GM23338 (cell line): ENCODE data around the gene AFTPH.

Experiments used
- CREB1 ChIP-seq: fragments of 250-450 bp; sonication (Bioruptor Pico); IDR thresholded peaks from 2 replicates; pipeline ENCODE4 v1.5.0; 2020; ENCODE audit warnings: low read depth, mild to moderate bottlenecking, moderate library complexity
- CTCF ChIP-seq, 2 experiments: fragments of 200-600 bp in 1 of 2; sonication (generic) in 1 of 2; conservative IDR thresholded peaks; 2 replicates each; pipeline versions ENCODE4 v1.5.1 to v1.6.1; 2016 to 2017; ENCODE audit warnings: antibody characterized with exemption in 2 of 2, low read depth in 2 of 2, mild to moderate bottlenecking in 2 of 2, moderate library complexity in 1 of 2
- EZH2 ChIP-seq: fragments of 200-600 bp; sonication (generic); IDR thresholded peaks from one replicate; pipeline ENCODE4 v1.8.0; 2017; ENCODE audit warnings: antibody characterized with exemption, mild to moderate bottlenecking, low read depth; ENCODE audit not compliant: unreplicated experiment
- EZH2phosphoT487 ChIP-seq: fragments of 200-600 bp; sonication (generic); IDR thresholded peaks from one replicate; pipeline ENCODE4 v1.8.1; 2018; ENCODE audit warnings: antibody characterized with exemption; ENCODE audit not compliant: unreplicated experiment
- JUNB ChIP-seq: IDR thresholded peaks from one replicate; pipeline ENCODE4 v1.6.1; 2016; ENCODE audit warnings: antibody characterized with exemption; ENCODE audit not compliant: unreplicated experiment
- POLR2AphosphoS5 ChIP-seq: IDR thresholded peaks from 2 replicates; pipeline ENCODE4 v1.6.1; 2016; ENCODE audit warnings: antibody characterized with exemption, low read depth
- REST ChIP-seq: IDR thresholded peaks from one replicate; pipeline ENCODE4 v1.6.1; 2018; ENCODE audit warnings: antibody characterized with exemption; ENCODE audit not compliant: unreplicated experiment
- STAT1 ChIP-seq: IDR thresholded peaks from one replicate; pipeline ENCODE4 v1.6.1; 2016; ENCODE audit warnings: antibody characterized with exemption; ENCODE audit not compliant: unreplicated experiment

GRCh38 chr2:64482243-64482642 is 41.9 kb upstream of the AFTPH start:
- TF ChIP-seq CTCF (conservative IDR thresholded peaks at IDR 0.05; ENCODE audit: low read depth in 2 of 2) (no peak), POLR2AphosphoS5 (no peak), EZH2 (no peak), JUNB (no peak), CREB1 (no peak), EZH2phosphoT487 (no peak), REST (no peak), STAT1 (no peak)
